ENCODE measurements around the gene ITSN1.

The ITSN1 gene

GRCh38 chr21:33767236-33767635, 124.9 kb downstream of the ITSN1 start:
- Histone ChIP-seq H3K36me3 (ENCODE audit: control insufficient read depth, low read length) (no peaks in the 10 kb centered on the region), H4K20me1 (ENCODE audit: control insufficient read depth, insufficient read depth, low read depth, low read length) (no peaks in the 10 kb centered on the region), H3K4me3 (ENCODE audit: low read length) (no peak overlapping the region), H3K9me3 (ENCODE audit: control insufficient read depth, insufficient read depth, low read length) (no peaks in the 10 kb centered on the region), H3K27ac (ENCODE audit: low read depth, low read length) (no peak overlapping the region), H3F3A (ENCODE audit: control insufficient read depth, insufficient read depth) (no peaks in the 10 kb centered on the region), H3K79me2 (ENCODE audit: control insufficient read depth, low read length) (no peaks in the 10 kb centered on the region), H3K4me2 (ENCODE audit: low read length) (no peak overlapping the region), H3K9me2 (replicated peaks; ENCODE audit: control insufficient read depth, low read length) (no peaks in the 10 kb centered on the region; the same call in 1 of the 2 replicates), H3K27me3 (ENCODE audit: control insufficient read depth, low read length) (no peaks in the 10 kb centered on the region), H3K4me1 (ENCODE audit: control insufficient read depth, low read length) (no peaks in the 10 kb centered on the region)
- no peak for TF ChIP-seq EZH2phosphoT487 (IDR thresholded peaks at IDR 0.05; ENCODE audit: borderline replicate concordance, low read length)

GRCh38 chr21:33767960-33768359, 125.7 kb downstream of the ITSN1 start:
- TF ChIP-seq EZH2phosphoT487 (IDR thresholded peaks at IDR 0.05; ENCODE audit: borderline replicate concordance, low read length) (no peak), CTCF (IDR thresholded peaks at IDR 0.05; ENCODE audit: low read depth, low read length, poor library complexity, severe bottlenecking) (no peak)
- H3K36me3 ChIP-seq (ENCODE audit: control insufficient read depth, low read length): no peaks in the 10 kb centered on the region

GRCh38 chr21:33769057-33769456, 126.8 kb downstream of the ITSN1 start:
- no peak overlapping the region for H3K4me3 ChIP-seq (ENCODE audit: low read length)
- TF ChIP-seq CTCF (IDR thresholded peaks at IDR 0.05; ENCODE audit: low read depth, low read length, poor library complexity, severe bottlenecking): no peak
- TF ChIP-seq EZH2phosphoT487 (IDR thresholded peaks at IDR 0.05; ENCODE audit: borderline replicate concordance, low read length): no peak
- no peaks in the 10 kb centered on the region for H3K36me3 ChIP-seq (ENCODE audit: control insufficient read depth, low read length)
- no peaks in the 10 kb centered on the region for H3K9me2 ChIP-seq (replicated peaks; ENCODE audit: control insufficient read depth, low read length)
- H3K79me2 ChIP-seq (ENCODE audit: control insufficient read depth, low read length): no peaks in the 10 kb centered on the region
- no peak overlapping the region for H3K27ac ChIP-seq (ENCODE audit: low read depth, low read length)
- no peaks in the 10 kb centered on the region for H4K20me1 ChIP-seq (ENCODE audit: control insufficient read depth, insufficient read depth, low read depth, low read length)
- no peaks in the 10 kb centered on the region for H3K9me3 ChIP-seq (ENCODE audit: control insufficient read depth, insufficient read depth, low read length)
- H3F3A ChIP-seq (ENCODE audit: control insufficient read depth, insufficient read depth): no peaks in the 10 kb centered on the region
- no peak overlapping the region for H3K4me2 ChIP-seq (ENCODE audit: low read length)
- no peaks in the 10 kb centered on the region for H3K27me3 ChIP-seq (ENCODE audit: control insufficient read depth, low read length)
- H3K4me1 ChIP-seq (ENCODE audit: control insufficient read depth, low read length): no peaks in the 10 kb centered on the region

More at GRCh38 chr21:33767960-33768359, 125.7 kb downstream of the ITSN1 start:
- Histone ChIP-seq H3K9me3 (ENCODE audit: control insufficient read depth, insufficient read depth, low read length) (no peaks in the 10 kb centered on the region), H3K4me2 (ENCODE audit: low read length) (no peak overlapping the region), H3K79me2 (ENCODE audit: control insufficient read depth, low read length) (no peaks in the 10 kb centered on the region), H3K4me3 (ENCODE audit: low read length) (no peak overlapping the region), H3F3A (ENCODE audit: control insufficient read depth, insufficient read depth) (no peaks in the 10 kb centered on the region), H3K4me1 (ENCODE audit: control insufficient read depth, low read length) (no peaks in the 10 kb centered on the region), H3K27ac (ENCODE audit: low read depth, low read length) (no peak overlapping the region), H3K9me2 (replicated peaks; ENCODE audit: control insufficient read depth, low read length) (no peaks in the 10 kb centered on the region; the same call in 1 of the 2 replicates), H3K27me3 (ENCODE audit: control insufficient read depth, low read length) (no peaks in the 10 kb centered on the region), H4K20me1 (ENCODE audit: control insufficient read depth, insufficient read depth, low read depth, low read length) (no peaks in the 10 kb centered on the region)

- no peaks in the 10 kb centered on the region for H3K9me2 ChIP-seq (replicated peaks; ENCODE audit: control insufficient read depth, low read length)
- H3K27me3 ChIP-seq (ENCODE audit: control insufficient read depth, low read length): no peaks in the 10 kb centered on the region
- no peak overlapping the region for H3K27ac ChIP-seq (ENCODE audit: low read depth, low read length)
- H3K9me3 ChIP-seq (ENCODE audit: control insufficient read depth, insufficient read depth, low read length): no peaks in the 10 kb centered on the region
- peaks cover 4% of the 10 kb centered on the region; the same call in 1 of the 2 replicates for H3K36me3 ChIP-seq (ENCODE audit: control insufficient read depth, low read length)
- H3K79me2 ChIP-seq (ENCODE audit: control insufficient read depth, low read length): no peaks in the 10 kb centered on the region
- no peaks in the 10 kb centered on the region for H4K20me1 ChIP-seq (ENCODE audit: control insufficient read depth, insufficient read depth, low read depth, low read length)
- no peak overlapping the region for H3K4me2 ChIP-seq (ENCODE audit: low read length)
- no peak overlapping the region for H3K4me3 ChIP-seq (ENCODE audit: low read length)
- no peaks in the 10 kb centered on the region for H3K4me1 ChIP-seq (ENCODE audit: control insufficient read depth, low read length)
- TF ChIP-seq CTCF (IDR thresholded peaks at IDR 0.05; ENCODE audit: low read depth, low read length, poor library complexity, severe bottlenecking) (no peak), EZH2phosphoT487 (IDR thresholded peaks at IDR 0.05; ENCODE audit: borderline replicate concordance, low read length) (no peak)
- no peaks in the 10 kb centered on the region for H3F3A ChIP-seq (ENCODE audit: control insufficient read depth, insufficient read depth)
Measured at GRCh38 chr21:33770542-33770941, 128.2 kb downstream of the ITSN1 start.

All from DOHH2 (cell line).